ENCODE measurements around the gene REC8. TPM values are rescaled to one million over a fixed set of nuclear protein-coding genes. Genes with fewer than 3 reads are reported as not detected.

The REC8 gene
- total and polyA plus RNA-seq, 12 donors, result 2.5 to 17.7 (median 4.3) TPM

DNA sequence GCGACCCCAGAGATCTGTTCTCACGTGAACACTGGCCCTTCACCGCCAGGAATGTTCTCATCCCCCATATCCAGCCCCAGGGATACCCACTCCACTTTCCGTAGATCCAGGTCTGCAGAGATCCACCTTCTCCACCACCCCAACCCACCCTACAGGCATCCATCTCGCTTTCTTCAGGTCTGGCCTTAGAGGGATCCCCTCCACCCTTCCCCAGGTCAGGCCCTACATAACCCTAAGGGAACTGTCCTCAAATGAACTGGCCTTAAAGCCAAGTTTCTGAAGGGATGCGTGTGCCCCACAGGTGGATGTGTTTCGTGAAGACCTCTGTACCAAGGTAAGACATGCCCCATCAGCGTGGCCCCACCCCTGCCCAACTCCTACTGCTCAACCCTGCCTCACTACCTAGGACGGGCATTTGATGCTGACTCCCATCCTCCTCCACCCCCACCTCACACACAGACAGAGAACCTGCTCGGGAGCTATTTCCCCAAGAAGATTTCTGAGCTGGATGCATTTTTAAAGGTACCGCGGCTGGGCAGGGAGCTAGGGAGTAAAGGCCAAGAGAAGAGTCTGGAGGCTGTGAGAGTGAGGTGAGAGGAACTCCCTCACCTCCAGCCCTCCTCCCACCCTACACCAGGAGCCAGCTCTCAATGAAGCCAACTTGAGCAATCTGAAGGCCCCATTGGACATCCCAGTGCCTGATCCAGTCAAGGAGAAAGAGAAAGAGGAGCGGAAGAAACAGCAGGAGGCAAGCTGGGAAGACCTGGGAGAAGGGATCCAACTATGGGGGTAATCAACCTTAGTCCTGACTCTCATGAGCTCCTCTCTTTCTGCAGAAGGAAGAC is 35.0 kb upstream of the REC8 start:
- ATAC-seq, result no peak
- Histone ChIP-seq H3K4me1 (peaks cover 11 to 69% (median 51%) of the 10 kb centered on the region in 9 donors), H3K9me3 (no peaks in the 10 kb centered on the region), H3K27me3 (no peaks in the 10 kb centered on the region), H3K36me3 (peaks cover 0 to 29% (median 20%) of the 10 kb centered on the region in 9 donors), H3K27ac (peak overlapping the region; percentile 82 to 99 (median 96)), H3K4me3 (peak overlapping the region; percentile 78 to 100 (median 99))
- DNase-seq, result no peak
- intact Hi-C loops (cut with DNase I), result no loop called here
- 38 to 39% methylated on average over 13 of the region's 13 CpGs for WGBS, 2 donors
- TF ChIP-seq, protein P1, sequence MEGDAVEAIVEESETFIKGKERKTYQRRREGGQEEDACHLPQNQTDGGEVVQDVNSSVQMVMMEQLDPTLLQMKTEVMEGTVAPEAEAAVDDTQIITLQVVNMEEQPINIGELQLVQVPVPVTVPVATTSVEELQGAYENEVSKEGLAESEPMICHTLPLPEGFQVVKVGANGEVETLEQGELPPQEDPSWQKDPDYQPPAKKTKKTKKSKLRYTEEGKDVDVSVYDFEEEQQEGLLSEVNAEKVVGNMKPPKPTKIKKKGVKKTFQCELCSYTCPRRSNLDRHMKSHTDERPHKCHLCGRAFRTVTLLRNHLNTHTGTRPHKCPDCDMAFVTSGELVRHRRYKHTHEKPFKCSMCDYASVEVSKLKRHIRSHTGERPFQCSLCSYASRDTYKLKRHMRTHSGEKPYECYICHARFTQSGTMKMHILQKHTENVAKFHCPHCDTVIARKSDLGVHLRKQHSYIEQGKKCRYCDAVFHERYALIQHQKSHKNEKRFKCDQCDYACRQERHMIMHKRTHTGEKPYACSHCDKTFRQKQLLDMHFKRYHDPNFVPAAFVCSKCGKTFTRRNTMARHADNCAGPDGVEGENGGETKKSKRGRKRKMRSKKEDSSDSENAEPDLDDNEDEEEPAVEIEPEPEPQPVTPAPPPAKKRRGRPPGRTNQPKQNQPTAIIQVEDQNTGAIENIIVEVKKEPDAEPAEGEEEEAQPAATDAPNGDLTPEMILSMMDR (IDR thresholded peaks at IDR 0.05), result no peak

DNA sequence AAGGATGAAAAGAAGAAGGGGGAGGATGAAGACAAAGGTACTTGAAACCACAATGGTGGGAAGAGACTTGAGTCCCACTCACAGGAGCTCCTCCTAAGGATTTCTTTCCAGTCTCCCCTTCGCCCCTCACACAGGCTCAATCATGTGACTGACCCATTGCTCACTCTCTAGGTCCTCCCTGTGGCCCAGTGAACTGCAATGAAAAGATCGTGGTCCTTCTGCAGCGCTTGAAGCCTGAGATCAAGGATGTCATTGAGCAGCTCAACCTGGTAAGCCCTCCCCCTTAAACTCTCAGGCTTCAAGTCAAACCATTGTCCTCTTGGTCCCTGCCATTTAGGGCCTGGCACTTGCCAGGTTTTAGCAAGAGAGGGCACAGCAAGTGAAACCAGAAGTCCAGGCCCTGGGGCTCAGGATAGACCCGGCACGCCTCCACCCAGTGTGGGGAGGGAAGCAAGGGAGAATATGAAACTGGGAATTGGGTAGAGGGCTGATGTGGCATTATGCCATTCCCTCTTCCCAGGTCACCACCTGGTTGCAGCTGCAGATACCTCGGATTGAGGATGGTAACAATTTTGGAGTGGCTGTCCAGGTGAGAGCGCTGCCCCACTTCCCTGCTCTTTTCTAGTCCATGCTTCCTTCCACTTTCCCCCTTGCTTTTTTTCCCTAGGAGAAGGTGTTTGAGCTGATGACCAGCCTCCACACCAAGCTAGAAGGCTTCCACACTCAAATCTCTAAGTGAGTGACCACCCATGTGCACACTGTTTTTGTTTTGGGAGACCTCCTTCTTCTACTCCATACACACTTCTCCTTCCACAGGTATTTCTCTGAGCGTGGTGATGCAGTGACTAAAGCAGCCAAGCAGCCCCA is 34.1 kb upstream of the REC8 start:
- Histone ChIP-seq H3K27ac (peak overlapping the region in 7 of 10 donors; percentile 5 to 99 (median 97)), H3K4me1 (peaks cover 14 to 66% (median 48%) of the 10 kb centered on the region in 9 donors), H3K27me3 (no peaks in the 10 kb centered on the region), H3K36me3 (peaks cover 0 to 35% (median 20%) of the 10 kb centered on the region in 9 donors), H3K9me3 (no peaks in the 10 kb centered on the region), H3K4me3 (peak overlapping the region in 1 of 10 donors; percentile 99)
- intact Hi-C loops (cut with DNase I), result no loop called here
- TF ChIP-seq, protein P1 (IDR thresholded peaks at IDR 0.05), result no peak
- WGBS, 2 donors, result 85 to 93% methylated on average over 8 of the region's 8 CpGs
- DNase-seq, result no peak
- ATAC-seq, result no peak

DNA sequence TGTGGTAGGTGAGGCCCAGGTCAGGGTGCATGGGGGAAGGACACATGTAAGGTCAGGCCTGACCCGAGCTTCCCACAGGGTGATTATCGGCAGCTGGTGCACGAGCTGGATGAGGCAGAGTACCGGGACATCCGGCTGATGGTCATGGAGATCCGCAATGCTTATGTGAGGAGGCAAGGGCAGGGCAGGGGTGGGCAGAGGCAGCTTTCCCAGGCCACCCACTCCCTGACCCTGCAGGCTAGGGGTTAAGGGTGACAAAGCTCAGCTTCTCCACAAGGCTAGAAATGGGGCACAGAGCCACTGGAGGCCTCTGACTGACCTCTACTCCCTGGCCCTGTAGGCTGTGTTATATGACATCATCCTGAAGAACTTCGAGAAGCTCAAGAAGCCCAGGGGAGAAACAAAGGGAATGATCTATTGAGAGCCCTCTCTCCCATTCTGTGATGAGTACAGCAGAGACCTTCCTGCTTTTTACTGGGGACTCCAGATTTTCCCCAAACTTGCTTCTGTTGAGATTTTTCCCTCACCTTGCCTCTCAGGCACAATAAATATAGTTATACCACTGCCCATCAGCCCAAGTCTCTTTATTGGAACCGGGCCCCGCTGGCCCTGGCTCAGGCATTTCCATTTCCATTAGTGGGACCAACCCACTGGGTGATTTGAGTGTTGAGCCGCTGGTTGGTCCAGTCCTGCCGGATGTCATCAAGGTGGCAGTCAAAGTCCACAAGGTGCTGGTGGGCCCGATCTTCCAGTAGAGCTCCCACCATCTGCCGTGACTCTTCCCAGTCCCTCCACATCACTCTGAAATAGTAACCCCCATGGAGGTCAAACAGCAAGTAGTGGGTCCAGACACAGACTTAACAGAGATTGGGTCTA is 33.2 kb upstream of the REC8 start:
- WGBS, 2 donors, result 78% methylated on average over 13 of the region's 13 CpGs
- no peaks in the 10 kb centered on the region for H3K9me3 ChIP-seq
- no peak overlapping the region for H3K4me3 ChIP-seq
- H3K4me1 ChIP-seq, result peaks cover 14 to 60% (median 44%) of the 10 kb centered on the region in 9 donors
- ATAC-seq (no peak), DNase-seq (no peak)
- peaks cover 0 to 42% (median 20%) of the 10 kb centered on the region in 9 donors for H3K36me3 ChIP-seq
- intact Hi-C loops (cut with DNase I), result no loop called here
- H3K27me3 ChIP-seq, result no peaks in the 10 kb centered on the region
- TF ChIP-seq, protein P1 (IDR thresholded peaks at IDR 0.05), result no peak
- H3K27ac ChIP-seq, result peak overlapping the region in 2 of 10 donors; percentile 20 to 25
